GM21825 (cell line): ENCODE measurements around the gene ITGA7.
A peak's percentile ranks its signal among the peaks of the same experiment; 100 is the strongest.

Experiments used
- ATAC-seq: cut with Tn5 transposase; IDR thresholded peaks from one replicate; pipeline ENCODE4 v1.9.1; 2021; ENCODE audit warnings: mild to moderate bottlenecking, moderate library complexity; ENCODE audit not compliant: unreplicated experiment

The ITGA7 gene

GRCh38 chr12:55683676-55684075 lies 24.0 kb downstream of the ITGA7 start:
- ATAC-seq = no peak

- no peak for ATAC-seq
These were observed 25.5 kb downstream of the ITGA7 start for GRCh38 chr12:55682087-55682796.

GRCh38 chr12:55681142-55682077 lies 26.3 kb downstream of the ITGA7 start:
- ATAC-seq = no peak

- ATAC-seq = no peak
These were observed 28.0 kb downstream of the ITGA7 start for GRCh38 chr12:55679691-55680090.

GRCh38 chr12:55676707-55677106 lies 31.0 kb downstream of the ITGA7 start:
- ATAC-seq = no peak

GRCh38 chr12:55675666-55676065 lies 32.0 kb downstream of the ITGA7 start:
- no peak for ATAC-seq

GRCh38 chr12:55673638-55674037 lies 34.1 kb downstream of the ITGA7 start:
- peak; percentile 99 for ATAC-seq

- ATAC-seq = no peak
These were observed 36.0 kb downstream of the ITGA7 start for GRCh38 chr12:55671746-55672145.

GRCh38 chr12:55670276-55670675 lies 37.4 kb downstream of the ITGA7 start:
- no peak for ATAC-seq

GRCh38 chr12:55666508-55666907 lies 41.2 kb downstream of the ITGA7 start:
- no peak for ATAC-seq

- no peak for ATAC-seq
These were observed 42.9 kb downstream of the ITGA7 start for GRCh38 chr12:55664826-55665225.

- ATAC-seq = no peak
These were observed 44.3 kb downstream of the ITGA7 start for GRCh38 chr12:55663391-55663790.

- no peak for ATAC-seq
These were observed 48.0 kb downstream of the ITGA7 start for GRCh38 chr12:55659486-55660385.

- no peak for ATAC-seq
These were observed 48.9 kb downstream of the ITGA7 start for GRCh38 chr12:55658635-55659391.

- no peak for ATAC-seq
These were observed 49.5 kb downstream of the ITGA7 start for GRCh38 chr12:55658212-55658611.

GRCh38 chr12:55657212-55657611 lies 50.5 kb downstream of the ITGA7 start:
- ATAC-seq = no peak

GRCh38 chr12:55654511-55655214 lies 53.0 kb downstream of the ITGA7 start:
- no peak for ATAC-seq

- ATAC-seq = no peak
These were observed 54.7 kb downstream of the ITGA7 start for GRCh38 chr12:55653031-55653430.

- ATAC-seq = no peak
These were observed 55.4 kb downstream of the ITGA7 start for GRCh38 chr12:55652352-55652751.

GRCh38 chr12:55651299-55651683 lies 56.4 kb downstream of the ITGA7 start:
- ATAC-seq = no peak
